ENCODE results near the gene SULT1C2. TPM values are rescaled to one million over a fixed set of nuclear protein-coding genes. Genes with fewer than 3 reads are reported as not detected.
A peak's percentile ranks its signal among the peaks of the same experiment; 100 is the strongest.

The SULT1C2 gene
- polyA plus RNA-seq, 2 of the 4 experiments (the other 2 are of a cell fraction): 0.36 to 0.56 TPM

GRCh38 chr2:108268001-108268400 is 20.7 kb upstream of the SULT1C2 start:
- ATAC-seq (peak; percentile 71 to 79), DNase-seq (ENCODE audit: low read depth in 1 of 2, low spot score in 1 of 2) (peak; percentile 28 to 76), FAIRE-seq (no peak)
- ChIA-PET CTCF (interaction anchor here (1.8 kb wide), 1 partner anchor 67 kb away, joined by 5 read pairs; no protein-coding TSS in a partner anchor), POLR2A (no interaction called here)
- H3K4me1 ChIP-seq: peaks cover 74% of the 10 kb centered on the region
- H3K27ac ChIP-seq: peak overlapping the region; percentile 83 to 97
- H3K4me3 ChIP-seq: no peak overlapping the region
- WGBS (ENCODE audit: missing lambda C conversion rate): under 1% methylated on average over 4 of the region's 4 CpGs
- H3K9me3 ChIP-seq: no peaks in the 10 kb centered on the region
- H3K4me2 ChIP-seq: peak overlapping the region; percentile 65
- no peak for TF ChIP-seq ATOH8 (CRISPR knock-in tag; IDR thresholded peaks at IDR 0.05; ENCODE audit: low read depth)
- no peak for TF ChIP-seq CTCF (IDR thresholded peaks at IDR 0.05)
- no peak for TF ChIP-seq HMGXB4 (CRISPR knock-in tag; IDR thresholded peaks at IDR 0.05; ENCODE audit: borderline replicate concordance)
- no peak for TF ChIP-seq KDM1A (IDR thresholded peaks at IDR 0.05; ENCODE audit: low read depth)
- no peak for TF ChIP-seq SMC3 (IDR thresholded peaks at IDR 0.05)
- TF ChIP-seq JUNB (IDR thresholded peaks at IDR 0.05): peak; percentile 90
- no peak for TF ChIP-seq RNF2 (IDR thresholded peaks at IDR 0.05; ENCODE audit: borderline replicate concordance, low read depth)
- TF ChIP-seq FOSL2 (IDR thresholded peaks at IDR 0.05): peak; percentile 81
- TF ChIP-seq FOSL2 (CRISPR knock-in tag; IDR thresholded peaks at IDR 0.05): peak; percentile 81
- peak; percentile 59 to 71; a peak in 2 of 5 replicates for TF ChIP-seq JUN (IDR thresholded peaks at IDR 0.05)
- no peak for TF ChIP-seq CHD4 (IDR thresholded peaks at IDR 0.05; ENCODE audit: borderline replicate concordance)
- peak; percentile 42 to 76; a peak in 2 of 5 replicates for TF ChIP-seq EP300 (IDR thresholded peaks at IDR 0.05)
- TF ChIP-seq RCOR1 (IDR thresholded peaks at IDR 0.05; ENCODE audit: low read depth, low read length): no peak
- TF ChIP-seq ZNF302 (CRISPR knock-in tag; IDR thresholded peaks at IDR 0.05): no peak
- no peak for TF ChIP-seq KDM5A (IDR thresholded peaks at IDR 0.05)
- TF ChIP-seq PBX3 (IDR thresholded peaks at IDR 0.05): no peak
- no peak for TF ChIP-seq HES2 (IDR thresholded peaks at IDR 0.05)
- peak; percentile 6; the same call in 1 of the 2 replicates for TF ChIP-seq HOXB13 (CRISPR knock-in tag; IDR thresholded peaks at IDR 0.05; ENCODE audit: low read depth)
- no peak for TF ChIP-seq ELK1 (IDR thresholded peaks at IDR 0.05; ENCODE audit: low read depth, low read length)
- TF ChIP-seq TFCP2L1 (CRISPR knock-in tag; IDR thresholded peaks at IDR 0.05): no peak
- no peak for TF ChIP-seq CBX2 (IDR thresholded peaks at IDR 0.05; ENCODE audit: borderline replicate concordance, low read depth)
- no peak for TF ChIP-seq EHMT2 (IDR thresholded peaks at IDR 0.05; ENCODE audit: low read depth)
- no peak for TF ChIP-seq RARB (CRISPR knock-in tag; IDR thresholded peaks at IDR 0.05)
- TF ChIP-seq NR3C1 (IDR thresholded peaks at IDR 0.05): no peak
- no peak for TF ChIP-seq RFX5 (IDR thresholded peaks at IDR 0.05)
- TF ChIP-seq HDAC2 (IDR thresholded peaks at IDR 0.05): no peak
- TF ChIP-seq FOSB (CRISPR knock-in tag; IDR thresholded peaks at IDR 0.05): no peak
- no peak for TF ChIP-seq NFE2L2 (conservative IDR thresholded peaks at IDR 0.05; ENCODE audit: low read length)
- no peak for TF ChIP-seq MAFK (IDR thresholded peaks at IDR 0.05; ENCODE audit: partially characterized antibody)
- no peak for TF ChIP-seq HOXA7 (CRISPR knock-in tag; IDR thresholded peaks at IDR 0.05)
- no peak for TF ChIP-seq PHF8 (IDR thresholded peaks at IDR 0.05; ENCODE audit: borderline replicate concordance, low read depth)
- TF ChIP-seq POLR2A (IDR thresholded peaks at IDR 0.05; ENCODE audit: low read length): no peak
- TF ChIP-seq MAZ (IDR thresholded peaks at IDR 0.05; ENCODE audit: borderline replicate concordance, low read depth, low read length): no peak
- no peak for TF ChIP-seq SREBF2 (IDR thresholded peaks at IDR 0.05)
- TF ChIP-seq CBX8 (IDR thresholded peaks at IDR 0.05): no peak
- no peak for TF ChIP-seq CHD2 (IDR thresholded peaks at IDR 0.05; ENCODE audit: low read length, partially characterized antibody)
- TF ChIP-seq POLR2AphosphoS2 (conservative IDR thresholded peaks at IDR 0.05; ENCODE audit: low read length): no peak
- TF ChIP-seq HOXB5 (CRISPR knock-in tag; IDR thresholded peaks at IDR 0.05): no peak
- no peak for TF ChIP-seq ZC3H11A (IDR thresholded peaks at IDR 0.05)
